ENCODE data around the gene AFF1. TPM values are rescaled to one million over a fixed set of nuclear protein-coding genes. Genes with fewer than 3 reads are reported as not detected.

AFF1 gene
- total RNA-seq, 4 donors from 2014 or later: 26.7 to 200 (median 92.5) TPM

GRCh38 chr4:87053176-87053658 is 118.4 kb downstream of the AFF1 start:
- peaks cover 17 to 47% of the 10 kb centered on the region in 2 donors for H3K4me1 ChIP-seq
- intact Hi-C loops (cut with DNase I; ENCODE audit: low total_unique reads): no loop called here

GRCh38 chr4:87053802-87054767 is 119.3 kb downstream of the AFF1 start:
- Histone ChIP-seq H3K9me3 (no peaks in the 10 kb centered on the region), H3K4me3 (no peak overlapping the region), H3K27ac (peak overlapping the region; percentile 77 to 80), H3K36me3 (no peaks in the 10 kb centered on the region), H3K27me3 (no peaks in the 10 kb centered on the region), H3K4me1 (peaks cover 13 to 44% of the 10 kb centered on the region in 2 donors)
- intact Hi-C loops (cut with DNase I; ENCODE audit: low total_unique reads): no loop called here
- TF ChIP-seq CTCF (IDR thresholded peaks at IDR 0.05) (peak in 1 of 4 experiments; percentile 13), POLR2A (IDR thresholded peaks at IDR 0.05) (no peak)
- no peak for DNase-seq

More at GRCh38 chr4:87053176-87053658, 118.4 kb downstream of the AFF1 start:
- TF ChIP-seq POLR2A (IDR thresholded peaks at IDR 0.05) (no peak), CTCF (IDR thresholded peaks at IDR 0.05) (no peak)
- DNase-seq: no peak
- H3K27me3 ChIP-seq: no peaks in the 10 kb centered on the region
- peak overlapping the region; percentile 77 to 80 for H3K27ac ChIP-seq
- H3K36me3 ChIP-seq: no peaks in the 10 kb centered on the region
- H3K9me3 ChIP-seq: no peaks in the 10 kb centered on the region
- H3K4me3 ChIP-seq: no peak overlapping the region

GRCh38 chr4:87054900-87055299 is 120.1 kb downstream of the AFF1 start:
- no peak overlapping the region for H3K4me3 ChIP-seq
- H3K36me3 ChIP-seq: no peaks in the 10 kb centered on the region
- no peaks in the 10 kb centered on the region for H3K9me3 ChIP-seq
- TF ChIP-seq CTCF (IDR thresholded peaks at IDR 0.05) (no peak), POLR2A (IDR thresholded peaks at IDR 0.05) (no peak)
- H3K4me1 ChIP-seq: peaks cover 12 to 40% of the 10 kb centered on the region in 2 donors
- no peaks in the 10 kb centered on the region for H3K27me3 ChIP-seq
- H3K27ac ChIP-seq: peak overlapping the region; percentile 77 to 80
- intact Hi-C loops (cut with DNase I; ENCODE audit: low total_unique reads): no loop called here
- DNase-seq: no peak

GRCh38 chr4:87055311-87055710 is 120.5 kb downstream of the AFF1 start:
- Histone ChIP-seq H3K4me3 (no peak overlapping the region), H3K9me3 (no peaks in the 10 kb centered on the region), H3K4me1 (peaks cover 8 to 40% of the 10 kb centered on the region in 2 donors), H3K27ac (peak overlapping the region; percentile 77 to 80), H3K36me3 (no peaks in the 10 kb centered on the region), H3K27me3 (no peaks in the 10 kb centered on the region)
- no peak for DNase-seq
- intact Hi-C loops (cut with DNase I; ENCODE audit: low total_unique reads): no loop called here
- TF ChIP-seq POLR2A (IDR thresholded peaks at IDR 0.05) (no peak), CTCF (IDR thresholded peaks at IDR 0.05) (no peak)

- Histone ChIP-seq H3K27ac (peak overlapping the region; percentile 77 to 80), H3K9me3 (no peaks in the 10 kb centered on the region), H3K27me3 (no peaks in the 10 kb centered on the region), H3K4me1 (peaks cover 6 to 38% of the 10 kb centered on the region in 2 donors), H3K4me3 (no peak overlapping the region), H3K36me3 (no peaks in the 10 kb centered on the region)
- intact Hi-C loops (cut with DNase I; ENCODE audit: low total_unique reads): no loop called here
- DNase-seq: no peak
- TF ChIP-seq POLR2A (IDR thresholded peaks at IDR 0.05): no peak
- TF ChIP-seq CTCF (IDR thresholded peaks at IDR 0.05): no peak
Measured at GRCh38 chr4:87056881-87057280, 122.1 kb downstream of the AFF1 start.

All from uterus (tissue), 4 donors.